CD14-positive monocyte (primary cell): ENCODE results near the gene ZFPL1. TPM values are rescaled to one million over a fixed set of nuclear protein-coding genes. Genes with fewer than 3 reads are reported as not detected.

Source experiments
- DNase-seq, 3 donors: peaks; one replicate each; pipeline ENCODE4 v3.0.0-alpha.2; 2011 to 2022
- H2AFZ ChIP-seq: 2 replicates; pipeline ENCODE4 v1.6.0; 2012; ENCODE audit warnings: mild to moderate bottlenecking, low read depth, low read length, inconsistent platforms; ENCODE audit not compliant: insufficient read depth, poor library complexity, severe bottlenecking
- H3K27ac ChIP-seq, 2 donors: 1 replicate in 1 of 2; 2 replicates in 1 of 2; pipeline ENCODE4 v1.5.1; 2012 to 2013; ENCODE audit warnings: low read length in 2 of 2, control low read depth in 1 of 2, inconsistent platforms in 1 of 2, low read depth in 1 of 2, mild to moderate bottlenecking in 1 of 2
- H3K27me3 ChIP-seq, 2 donors: one replicate each; pipeline versions ENCODE4 v1.6.0 to v1.6.1; 2011 to 2013; ENCODE audit warnings: low read length in 2 of 2; ENCODE audit not compliant: control insufficient read depth in 2 of 2, insufficient read depth in 2 of 2
- H3K36me3 ChIP-seq, 2 donors: replicated peaks in 1 of 2; 1 replicate in 1 of 2; 2 replicates in 1 of 2; pipeline versions ENCODE4 v1.5.1 to v1.6.1; 2012 to 2013; ENCODE audit warnings: low read length in 2 of 2, control low read depth in 1 of 2, inconsistent platforms in 1 of 2, mild to moderate bottlenecking in 1 of 2; ENCODE audit not compliant: insufficient read depth in 2 of 2, control insufficient read depth in 1 of 2
- H3K4me1 ChIP-seq, 2 donors: 1 replicate in 1 of 2; 2 replicates in 1 of 2; pipeline versions ENCODE4 v1.5.1 to v1.6.1; 2012 to 2013; ENCODE audit warnings: low read length in 2 of 2, control low read depth in 1 of 2, inconsistent platforms in 1 of 2, mild to moderate bottlenecking in 1 of 2, moderate library complexity in 1 of 2; ENCODE audit not compliant: insufficient read depth in 2 of 2, control insufficient read depth in 1 of 2
- H3K4me2 ChIP-seq: replicated peaks from 2 replicates; pipeline ENCODE3; 2012; ENCODE audit warnings: low read length, moderate library complexity, mild to moderate bottlenecking; ENCODE audit not compliant: poor library complexity, severe bottlenecking; ENCODE audit errors: extremely low read depth
- H3K4me3 ChIP-seq, 3 experiments: fragments of 200-600 bp in 1 of 3; sonication (generic) in 1 of 3; replicated peaks in 1 of 3; 1 replicate in 2 of 3; 2 replicates in 1 of 3; pipeline ENCODE4 v1.5.1; 2011 to 2013; ENCODE audit warnings: low read length in 3 of 3, mild to moderate bottlenecking in 3 of 3, control low read depth in 2 of 3, low read depth in 2 of 3, inconsistent platforms in 1 of 3, moderate library complexity in 1 of 3
- H3K79me2 ChIP-seq: 2 replicates; pipeline ENCODE4 v1.6.0; 2012; ENCODE audit warnings: mild to moderate bottlenecking, control low read depth, inconsistent platforms, low read length, moderate library complexity; ENCODE audit not compliant: insufficient read depth
- H3K9ac ChIP-seq: 2 replicates; pipeline ENCODE4 v1.6.0; 2017; ENCODE audit warnings: low read length, mild to moderate bottlenecking; ENCODE audit not compliant: insufficient read depth, poor library complexity, severe bottlenecking
- H3K9me3 ChIP-seq, 2 donors: replicated peaks in 1 of 2; 1 replicate in 1 of 2; 2 replicates in 1 of 2; pipeline versions ENCODE4 v1.5.1 to v1.6.1; 2012 to 2013; ENCODE audit warnings: low read length in 2 of 2, control low read depth in 1 of 2; ENCODE audit not compliant: control insufficient read depth in 1 of 2, insufficient read depth in 1 of 2
- H4K20me1 ChIP-seq: 2 replicates; pipeline ENCODE4 v1.6.0; 2012; ENCODE audit warnings: mild to moderate bottlenecking, low read length, control low read depth, moderate library complexity; ENCODE audit not compliant: insufficient read depth
- H3K27ac Mint-ChIP-seq, 7 donors: one replicate each; pipeline ENCODE4 v1.8.0; 2020; ENCODE audit warnings: mild to moderate bottlenecking in 7 of 7, mixed read lengths in 7 of 7, moderate library complexity in 6 of 7, inconsistent platforms in 2 of 7
- H3K27me3 Mint-ChIP-seq, 3 donors: one replicate each; pipeline ENCODE4 v1.8.0; 2021 to 2022; ENCODE audit warnings: low read depth in 3 of 3, mild to moderate bottlenecking in 3 of 3, mixed read lengths in 3 of 3, moderate library complexity in 3 of 3, inconsistent platforms in 1 of 3
- H3K36me3 Mint-ChIP-seq, 2 donors: one replicate each; pipeline ENCODE4 v1.8.0; 2020; ENCODE audit warnings: mixed read lengths in 2 of 2, inconsistent platforms in 1 of 2, mild to moderate bottlenecking in 1 of 2
- H3K4me1 Mint-ChIP-seq: one replicate; pipeline ENCODE4 v1.8.0; 2020; ENCODE audit warnings: mild to moderate bottlenecking, mixed read lengths
- H3K4me3 Mint-ChIP-seq, 2 donors: one replicate each; pipeline ENCODE4 v1.8.0; 2020; ENCODE audit warnings: mild to moderate bottlenecking in 2 of 2, mixed read lengths in 2 of 2, moderate library complexity in 1 of 2
- H3K9me3 Mint-ChIP-seq, 7 donors: one replicate each; pipeline ENCODE4 v1.8.0; 2020 to 2022; ENCODE audit warnings: mixed read lengths in 7 of 7, mild to moderate bottlenecking in 6 of 7, moderate library complexity in 6 of 7, inconsistent platforms in 2 of 7
- CTCF ChIP-seq: fragments of 200-600 bp; IDR thresholded peaks from one replicate; pipeline ENCODE4 v1.8.0; 2022; ENCODE audit warnings: antibody characterized with exemption, mild to moderate bottlenecking
- WGBS: methylation state at CpG from one replicate; pipeline ENCODE4 v1.1.5; 2013; ENCODE audit warnings: missing lambda C conversion rate; ENCODE audit not compliant: insufficient coverage; 5-methylcytosine and 5-hydroxymethylcytosine counted together
- intact Hi-C, 2 donors: fragments of 100-400 bp; cut with micrococcal nuclease; formaldehyde crosslinking; loops; one replicate each; pipeline versions ENCODE4 v1.15.0 to v1.15.1; 2023
- polyA plus RNA-seq, 3 donors: library from polyadenylated mRNA; depleted of rRNA in 1 of 3; unstranded in 2 of 3; stranded (reverse) in 1 of 3; fragments of 300-500 nt in 2 of 3; fragments of >200 nt in 1 of 3; fragmentation: Illumina TruSeq in 2 of 3; gene quantifications; 1 replicate in 2 of 3; 2 replicates in 1 of 3; pipeline ENCODE4 v1.2.3, GENCODE V29; 2012 to 2021

ZFPL1 gene
- polyA plus RNA-seq, 3 donors: 25.1 to 41.1 (median 27.2) TPM

DNA sequence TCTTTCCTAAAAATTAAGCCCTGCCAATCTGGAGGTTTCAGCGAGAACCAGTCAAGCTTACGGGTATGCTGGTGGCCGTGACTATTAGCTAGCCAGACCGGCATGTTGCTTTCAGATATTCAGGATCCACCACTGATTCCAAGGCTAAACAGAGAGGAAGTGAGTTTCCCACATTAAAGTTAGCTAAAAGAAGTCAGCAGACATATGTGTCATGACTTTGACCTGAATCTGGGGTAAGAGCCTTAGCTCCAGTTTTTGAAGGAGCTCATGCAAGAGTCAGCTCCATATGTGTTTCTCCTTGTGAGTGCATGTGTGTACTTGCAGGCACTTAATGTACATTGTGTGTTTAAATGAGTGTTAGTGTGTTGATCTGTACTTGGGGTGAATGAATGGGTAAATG, 1.4 kb downstream of the ZFPL1 start:
- WGBS: 86% methylated on average over 4 of the region's 4 CpGs
- TF ChIP-seq CTCF: no peak
- no peak for DNase-seq
- H3K9me3 ChIP-seq: no peaks in the 10 kb centered on the region
- Mint-ChIP-seq H3K4me1 (peaks cover 42% of the 10 kb centered on the region), H3K27ac (peak overlapping the region in 6 of 7 donors; percentile 47 to 98 (median 94)), H3K36me3 (peaks cover 43 to 55% of the 10 kb centered on the region in 2 donors), H3K4me3 (peak overlapping the region; percentile 88 to 95), H3K27me3 (no peaks in the 10 kb centered on the region), H3K9me3 (peaks cover 0 to 2% (median 0%) of the 10 kb centered on the region in 7 donors)
- intact Hi-C loops: loop anchor here (2.0 to 5.0 kb wide), 2 partner anchors 37 to 53 kb away; partner anchors contain the start of genes FAU (in 2 of the 2) and MRPL49 (in 2 of the 2)
- H3K27ac ChIP-seq: peak overlapping the region; percentile 73 to 92
- no peak overlapping the region for H2AFZ ChIP-seq
- H3K36me3 ChIP-seq: peaks cover 33 to 48% of the 10 kb centered on the region in 2 donors
- no peak overlapping the region for H3K4me2 ChIP-seq
- H3K27me3 ChIP-seq: no peaks in the 10 kb centered on the region
- H4K20me1 ChIP-seq: no peaks in the 10 kb centered on the region
- H3K4me1 ChIP-seq: peaks cover 32 to 42% of the 10 kb centered on the region in 2 donors
- H3K4me3 ChIP-seq: peak overlapping the region in 1 of 3 experiments; percentile 95
- H3K9ac ChIP-seq: no peak overlapping the region
- H3K79me2 ChIP-seq: peaks cover 47% of the 10 kb centered on the region

DNA sequence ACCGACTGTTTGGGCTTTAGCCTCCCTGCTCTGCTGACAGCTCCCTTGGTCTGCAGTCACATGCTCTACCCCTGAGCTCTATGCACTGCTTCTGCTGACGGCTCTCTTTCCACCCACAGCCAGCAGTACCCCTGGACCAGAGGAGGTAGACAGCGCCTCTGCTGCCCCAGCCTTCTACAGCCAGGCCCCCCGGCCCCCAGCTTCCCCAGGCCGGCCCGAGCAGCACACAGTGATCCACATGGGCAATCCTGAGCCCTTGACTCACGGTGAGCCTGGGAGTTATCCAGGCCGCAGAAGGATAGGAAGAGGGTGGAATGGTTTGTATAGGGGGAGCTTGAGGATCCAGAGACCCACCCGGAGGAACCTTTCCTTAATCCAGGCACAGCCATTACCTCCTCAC, 2.8 kb downstream of the ZFPL1 start:
- Histone ChIP-seq H3K79me2 (peaks cover 38% of the 10 kb centered on the region), H3K4me2 (no peak overlapping the region), H3K27ac (no peak overlapping the region), H3K36me3 (peaks cover 33 to 48% of the 10 kb centered on the region in 2 donors), H4K20me1 (no peaks in the 10 kb centered on the region), H2AFZ (no peak overlapping the region), H3K4me1 (peaks cover 19 to 28% of the 10 kb centered on the region in 2 donors), H3K9ac (no peak overlapping the region), H3K4me3 (no peak overlapping the region), H3K27me3 (no peaks in the 10 kb centered on the region), H3K9me3 (no peaks in the 10 kb centered on the region)
- Mint-ChIP-seq H3K27ac (no peak overlapping the region), H3K4me3 (no peak overlapping the region), H3K9me3 (peaks cover 0 to 2% (median 0%) of the 10 kb centered on the region in 7 donors), H3K36me3 (peaks cover 43 to 54% of the 10 kb centered on the region in 2 donors), H3K27me3 (no peaks in the 10 kb centered on the region), H3K4me1 (peaks cover 29% of the 10 kb centered on the region)
- DNase-seq: no peak
- intact Hi-C loops: loop anchor here in 1 of 2 donors (5.0 kb wide), 1 partner anchor 55 kb away; no protein-coding TSS in a partner anchor
- no peak for TF ChIP-seq CTCF
- 96% methylated on average over 5 of the region's 9 CpGs for WGBS
